Stomach smooth muscle (tissue), 2 donors: ENCODE measurements around the gene PLXNC1.
A peak's percentile ranks its signal among the peaks of the same experiment; 100 is the strongest.

Source experiments
- H3K27ac ChIP-seq: one replicate; pipeline ENCODE4 v1.7.0; 2013; ENCODE audit warnings: mild to moderate bottlenecking, low read length, inconsistent platforms
- H3K27me3 ChIP-seq, 2 donors: one replicate each; pipeline ENCODE4 v1.7.0; 2013; ENCODE audit warnings: low read length in 2 of 2; ENCODE audit not compliant: insufficient read depth in 2 of 2, control insufficient read depth in 1 of 2
- H3K36me3 ChIP-seq, 2 donors: one replicate each; pipeline ENCODE4 v1.7.0; 2013; ENCODE audit warnings: low read length in 2 of 2; ENCODE audit not compliant: control insufficient read depth in 2 of 2, insufficient read depth in 2 of 2
- H3K4me1 ChIP-seq: one replicate; pipeline ENCODE4 v1.7.0; 2013; ENCODE audit warnings: low read length; ENCODE audit not compliant: control insufficient read depth, insufficient read depth
- H3K4me3 ChIP-seq, 2 donors: one replicate each; pipeline ENCODE4 v1.7.0; 2013; ENCODE audit warnings: low read length in 2 of 2
- H3K9ac ChIP-seq, 2 donors: one replicate each; pipeline ENCODE4 v1.7.0; 2013; ENCODE audit warnings: low read length in 2 of 2, mild to moderate bottlenecking in 1 of 2
- H3K9me3 ChIP-seq, 2 donors: one replicate each; pipeline ENCODE4 v1.7.0; 2013; ENCODE audit warnings: low read length in 2 of 2; ENCODE audit not compliant: control insufficient read depth in 2 of 2
- donor health status: healthy.
- donor health status: Pancreatic carcinoma.

Gene PLXNC1

GRCh38 chr12:94266796-94267536, 118.6 kb downstream of the PLXNC1 start:
- Histone ChIP-seq H3K4me3 (no peak overlapping the region), H3K4me1 (peaks cover 17% of the 10 kb centered on the region), H3K36me3 (no peaks in the 10 kb centered on the region), H3K9ac (no peak overlapping the region), H3K27me3 (no peaks in the 10 kb centered on the region), H3K9me3 (no peaks in the 10 kb centered on the region), H3K27ac (peak overlapping the region; percentile 12)

- Histone ChIP-seq H3K9me3 (no peaks in the 10 kb centered on the region), H3K4me1 (peaks cover 12% of the 10 kb centered on the region), H3K36me3 (no peaks in the 10 kb centered on the region), H3K4me3 (no peak overlapping the region), H3K27me3 (no peaks in the 10 kb centered on the region), H3K27ac (peak overlapping the region; percentile 12), H3K9ac (no peak overlapping the region)
Measured at GRCh38 chr12:94267537-94267872, 119.1 kb downstream of the PLXNC1 start.

- no peaks in the 10 kb centered on the region for H3K36me3 ChIP-seq
- H3K4me3 ChIP-seq, result no peak overlapping the region
- no peak overlapping the region for H3K9ac ChIP-seq
- H3K4me1 ChIP-seq, result peaks cover 7% of the 10 kb centered on the region
- peak overlapping the region; percentile 12 for H3K27ac ChIP-seq
- H3K9me3 ChIP-seq, result no peaks in the 10 kb centered on the region
- no peaks in the 10 kb centered on the region for H3K27me3 ChIP-seq
Measured at GRCh38 chr12:94267921-94268471, 119.6 kb downstream of the PLXNC1 start.

GRCh38 chr12:94269316-94269999, 121.1 kb downstream of the PLXNC1 start:
- H3K27me3 ChIP-seq, result no peaks in the 10 kb centered on the region

GRCh38 chr12:94271351-94271750, 123.0 kb downstream of the PLXNC1 start:
- Histone ChIP-seq H3K27me3 (no peaks in the 10 kb centered on the region), H3K36me3 (peaks cover 0 to 2% of the 10 kb centered on the region in 2 donors), H3K9ac (no peak overlapping the region), H3K27ac (no peak overlapping the region), H3K4me3 (no peak overlapping the region), H3K4me1 (peaks cover under 1% of the 10 kb centered on the region), H3K9me3 (no peaks in the 10 kb centered on the region)

More at GRCh38 chr12:94269316-94269999, 121.1 kb downstream of the PLXNC1 start:
- H3K27ac ChIP-seq, result no peak overlapping the region
- no peaks in the 10 kb centered on the region for H3K36me3 ChIP-seq
- no peak overlapping the region for H3K9ac ChIP-seq
- peaks cover 3% of the 10 kb centered on the region for H3K4me1 ChIP-seq
- H3K9me3 ChIP-seq, result no peaks in the 10 kb centered on the region
- no peak overlapping the region for H3K4me3 ChIP-seq

- no peaks in the 10 kb centered on the region for H3K9me3 ChIP-seq
- no peak overlapping the region for H3K9ac ChIP-seq
- no peaks in the 10 kb centered on the region for H3K27me3 ChIP-seq
- peaks cover 0 to 2% of the 10 kb centered on the region in 2 donors for H3K36me3 ChIP-seq
- no peaks in the 10 kb centered on the region for H3K4me1 ChIP-seq
- H3K27ac ChIP-seq, result no peak overlapping the region
- no peak overlapping the region for H3K4me3 ChIP-seq
Measured at GRCh38 chr12:94272280-94272679, 123.9 kb downstream of the PLXNC1 start.

GRCh38 chr12:94273272-94273671, 124.9 kb downstream of the PLXNC1 start:
- no peak overlapping the region for H3K9ac ChIP-seq
- H3K27me3 ChIP-seq, result no peaks in the 10 kb centered on the region
- no peak overlapping the region for H3K4me3 ChIP-seq
- H3K9me3 ChIP-seq, result no peaks in the 10 kb centered on the region
- peaks cover 0 to 2% of the 10 kb centered on the region in 2 donors for H3K36me3 ChIP-seq
- H3K4me1 ChIP-seq, result no peaks in the 10 kb centered on the region
- no peak overlapping the region for H3K27ac ChIP-seq

GRCh38 chr12:94276725-94277124, 128.3 kb downstream of the PLXNC1 start:
- peaks cover 0 to 5% of the 10 kb centered on the region in 2 donors for H3K36me3 ChIP-seq
- H3K27ac ChIP-seq, result no peak overlapping the region
- no peaks in the 10 kb centered on the region for H3K4me1 ChIP-seq

GRCh38 chr12:94277426-94278000, 129.1 kb downstream of the PLXNC1 start:
- Histone ChIP-seq H3K4me1 (no peaks in the 10 kb centered on the region), H3K27ac (no peak overlapping the region), H3K9ac (no peak overlapping the region), H3K36me3 (peaks cover 0 to 7% of the 10 kb centered on the region in 2 donors), H3K4me3 (no peak overlapping the region), H3K9me3 (no peaks in the 10 kb centered on the region), H3K27me3 (no peaks in the 10 kb centered on the region)

More at GRCh38 chr12:94276725-94277124, 128.3 kb downstream of the PLXNC1 start:
- H3K9ac ChIP-seq, result no peak overlapping the region
- no peak overlapping the region for H3K4me3 ChIP-seq
- H3K9me3 ChIP-seq, result no peaks in the 10 kb centered on the region
- H3K27me3 ChIP-seq, result no peaks in the 10 kb centered on the region

- H3K27ac ChIP-seq, result no peak overlapping the region
- no peaks in the 10 kb centered on the region for H3K9me3 ChIP-seq
- H3K4me1 ChIP-seq, result no peaks in the 10 kb centered on the region
- no peaks in the 10 kb centered on the region for H3K27me3 ChIP-seq
- no peak overlapping the region for H3K9ac ChIP-seq
- H3K4me3 ChIP-seq, result no peak overlapping the region
- H3K36me3 ChIP-seq, result peaks cover 0 to 9% of the 10 kb centered on the region in 2 donors
Measured at GRCh38 chr12:94280063-94280462, 131.7 kb downstream of the PLXNC1 start.
